ENCODE results near the gene CRIP3.
A peak's percentile ranks its signal among the peaks of the same experiment; 100 is the strongest.

Gene CRIP3

GRCh38 chr6:43276577-43277305 is 31.9 kb downstream of the CRIP3 start:
- Histone ChIP-seq H3K36me3 (ENCODE audit: insufficient read depth, low read length) (no peaks in the 10 kb centered on the region), H3K9ac (ENCODE audit: low read depth, low read length) (no peak overlapping the region), H3K9me3 (replicated peaks; ENCODE audit: low read length) (no peaks in the 10 kb centered on the region), H3K4me1 (ENCODE audit: control insufficient read depth, insufficient read depth, low read length) (peaks cover 10% of the 10 kb centered on the region), H3K27me3 (ENCODE audit: control insufficient read depth, insufficient read depth, low read length) (peaks cover 58% of the 10 kb centered on the region), H3K4me2 (ENCODE audit: low read length) (no peak overlapping the region), H3K4me3 (ENCODE audit: low read length) (no peak overlapping the region)

- H3K4me3 ChIP-seq (ENCODE audit: low read length) = no peak overlapping the region
- no peak overlapping the region for H3K9ac ChIP-seq (ENCODE audit: low read depth, low read length)
- peaks cover 10% of the 10 kb centered on the region for H3K4me1 ChIP-seq (ENCODE audit: control insufficient read depth, insufficient read depth, low read length)
- H3K9me3 ChIP-seq (replicated peaks; ENCODE audit: low read length) = no peaks in the 10 kb centered on the region
- peaks cover 57% of the 10 kb centered on the region for H3K27me3 ChIP-seq (ENCODE audit: control insufficient read depth, insufficient read depth, low read length)
- H3K4me2 ChIP-seq (ENCODE audit: low read length) = no peak overlapping the region
- no peaks in the 10 kb centered on the region for H3K36me3 ChIP-seq (ENCODE audit: insufficient read depth, low read length)
These were observed 32.6 kb downstream of the CRIP3 start for GRCh38 chr6:43275801-43276576.

- Histone ChIP-seq H3K9ac (ENCODE audit: low read depth, low read length) (no peak overlapping the region), H3K4me1 (ENCODE audit: control insufficient read depth, insufficient read depth, low read length) (peaks cover 10% of the 10 kb centered on the region), H3K36me3 (ENCODE audit: insufficient read depth, low read length) (no peaks in the 10 kb centered on the region), H3K4me3 (ENCODE audit: low read length) (peak overlapping the region; percentile 48), H3K4me2 (ENCODE audit: low read length) (peak overlapping the region; percentile 66), H3K27me3 (ENCODE audit: control insufficient read depth, insufficient read depth, low read length) (peaks cover 59% of the 10 kb centered on the region), H3K9me3 (replicated peaks; ENCODE audit: low read length) (no peaks in the 10 kb centered on the region)
These were observed 33.6 kb downstream of the CRIP3 start for GRCh38 chr6:43274916-43275597.

- Histone ChIP-seq H3K4me1 (ENCODE audit: control insufficient read depth, insufficient read depth, low read length) (peaks cover 14% of the 10 kb centered on the region), H3K27me3 (ENCODE audit: control insufficient read depth, insufficient read depth, low read length) (peaks cover 60% of the 10 kb centered on the region)
These were observed 34.3 kb downstream of the CRIP3 start for GRCh38 chr6:43274127-43274915.

GRCh38 chr6:43273707-43274106 is 34.9 kb downstream of the CRIP3 start:
- no peak overlapping the region for H3K4me3 ChIP-seq (ENCODE audit: low read length)
- no peak overlapping the region for H3K4me2 ChIP-seq (ENCODE audit: low read length)
- no peak overlapping the region for H3K9ac ChIP-seq (ENCODE audit: low read depth, low read length)
- no peaks in the 10 kb centered on the region for H3K36me3 ChIP-seq (ENCODE audit: insufficient read depth, low read length)
- peaks cover 15% of the 10 kb centered on the region for H3K4me1 ChIP-seq (ENCODE audit: control insufficient read depth, insufficient read depth, low read length)
- peaks cover 60% of the 10 kb centered on the region for H3K27me3 ChIP-seq (ENCODE audit: control insufficient read depth, insufficient read depth, low read length)
- H3K9me3 ChIP-seq (replicated peaks; ENCODE audit: low read length) = no peaks in the 10 kb centered on the region

More at GRCh38 chr6:43274127-43274915, 34.3 kb downstream of the CRIP3 start:
- Histone ChIP-seq H3K4me3 (ENCODE audit: low read length) (no peak overlapping the region), H3K9me3 (replicated peaks; ENCODE audit: low read length) (no peaks in the 10 kb centered on the region), H3K36me3 (ENCODE audit: insufficient read depth, low read length) (no peaks in the 10 kb centered on the region), H3K9ac (ENCODE audit: low read depth, low read length) (no peak overlapping the region), H3K4me2 (ENCODE audit: low read length) (peak overlapping the region; percentile 47)

GRCh38 chr6:43271944-43272343 is 36.7 kb downstream of the CRIP3 start:
- H3K4me3 ChIP-seq (ENCODE audit: low read length) = no peak overlapping the region
- H3K4me1 ChIP-seq (ENCODE audit: control insufficient read depth, insufficient read depth, low read length) = peaks cover 6% of the 10 kb centered on the region
- H3K9me3 ChIP-seq (replicated peaks; ENCODE audit: low read length) = no peaks in the 10 kb centered on the region
- peaks cover 77% of the 10 kb centered on the region for H3K27me3 ChIP-seq (ENCODE audit: control insufficient read depth, insufficient read depth, low read length)
- no peak overlapping the region for H3K9ac ChIP-seq (ENCODE audit: low read depth, low read length)
- no peaks in the 10 kb centered on the region for H3K36me3 ChIP-seq (ENCODE audit: insufficient read depth, low read length)
- H3K4me2 ChIP-seq (ENCODE audit: low read length) = no peak overlapping the region

GRCh38 chr6:43271103-43271815 is 37.4 kb downstream of the CRIP3 start:
- H3K4me3 ChIP-seq (ENCODE audit: low read length) = no peak overlapping the region
- no peak overlapping the region for H3K9ac ChIP-seq (ENCODE audit: low read depth, low read length)
- H3K36me3 ChIP-seq (ENCODE audit: insufficient read depth, low read length) = no peaks in the 10 kb centered on the region
- H3K27me3 ChIP-seq (ENCODE audit: control insufficient read depth, insufficient read depth, low read length) = peaks cover 80% of the 10 kb centered on the region
- peaks cover 6% of the 10 kb centered on the region for H3K4me1 ChIP-seq (ENCODE audit: control insufficient read depth, insufficient read depth, low read length)
- no peak overlapping the region for H3K4me2 ChIP-seq (ENCODE audit: low read length)
- H3K9me3 ChIP-seq (replicated peaks; ENCODE audit: low read length) = no peaks in the 10 kb centered on the region

- no peaks in the 10 kb centered on the region for H3K9me3 ChIP-seq (replicated peaks; ENCODE audit: low read length)
- H3K9ac ChIP-seq (ENCODE audit: low read depth, low read length) = no peak overlapping the region
- peaks cover 82% of the 10 kb centered on the region for H3K27me3 ChIP-seq (ENCODE audit: control insufficient read depth, insufficient read depth, low read length)
- H3K4me1 ChIP-seq (ENCODE audit: control insufficient read depth, insufficient read depth, low read length) = peaks cover 6% of the 10 kb centered on the region
- H3K36me3 ChIP-seq (ENCODE audit: insufficient read depth, low read length) = no peaks in the 10 kb centered on the region
- peak overlapping the region; percentile 78 for H3K4me2 ChIP-seq (ENCODE audit: low read length)
- H3K4me3 ChIP-seq (ENCODE audit: low read length) = peak overlapping the region; percentile 66
These were observed 39.2 kb downstream of the CRIP3 start for GRCh38 chr6:43269273-43270007.

GRCh38 chr6:43268782-43269272 is 39.8 kb downstream of the CRIP3 start:
- Histone ChIP-seq H3K27me3 (ENCODE audit: control insufficient read depth, insufficient read depth, low read length) (peaks cover 78% of the 10 kb centered on the region), H3K36me3 (ENCODE audit: insufficient read depth, low read length) (no peaks in the 10 kb centered on the region), H3K4me3 (ENCODE audit: low read length) (peak overlapping the region; percentile 66), H3K4me1 (ENCODE audit: control insufficient read depth, insufficient read depth, low read length) (peaks cover 6% of the 10 kb centered on the region), H3K4me2 (ENCODE audit: low read length) (no peak overlapping the region), H3K9ac (ENCODE audit: low read depth, low read length) (no peak overlapping the region), H3K9me3 (replicated peaks; ENCODE audit: low read length) (no peaks in the 10 kb centered on the region)

GRCh38 chr6:43268355-43268700 is 40.3 kb downstream of the CRIP3 start:
- Histone ChIP-seq H3K36me3 (ENCODE audit: insufficient read depth, low read length) (no peaks in the 10 kb centered on the region), H3K4me2 (ENCODE audit: low read length) (no peak overlapping the region), H3K27me3 (ENCODE audit: control insufficient read depth, insufficient read depth, low read length) (peaks cover 73% of the 10 kb centered on the region), H3K9ac (ENCODE audit: low read depth, low read length) (no peak overlapping the region), H3K9me3 (replicated peaks; ENCODE audit: low read length) (no peaks in the 10 kb centered on the region), H3K4me1 (ENCODE audit: control insufficient read depth, insufficient read depth, low read length) (peaks cover 6% of the 10 kb centered on the region), H3K4me3 (ENCODE audit: low read length) (no peak overlapping the region)
